AG09319 (cell line): Measurements from ENCODE around the gene SOX1.

Experiments
- DNase-seq: peaks from one replicate; pipeline ENCODE4 v3.0.0-alpha.2; 2010; ENCODE audit warnings: low read depth; ENCODE audit errors: extremely low read depth
- TF ChIP-seq, protein P1 (sequence below): IDR thresholded peaks from 2 replicates; pipeline ENCODE4 v1.5.1; 2011; ENCODE audit warnings: low read depth, mild to moderate bottlenecking, inconsistent platforms, low read length, moderate library complexity

The SOX1 gene

DNA sequence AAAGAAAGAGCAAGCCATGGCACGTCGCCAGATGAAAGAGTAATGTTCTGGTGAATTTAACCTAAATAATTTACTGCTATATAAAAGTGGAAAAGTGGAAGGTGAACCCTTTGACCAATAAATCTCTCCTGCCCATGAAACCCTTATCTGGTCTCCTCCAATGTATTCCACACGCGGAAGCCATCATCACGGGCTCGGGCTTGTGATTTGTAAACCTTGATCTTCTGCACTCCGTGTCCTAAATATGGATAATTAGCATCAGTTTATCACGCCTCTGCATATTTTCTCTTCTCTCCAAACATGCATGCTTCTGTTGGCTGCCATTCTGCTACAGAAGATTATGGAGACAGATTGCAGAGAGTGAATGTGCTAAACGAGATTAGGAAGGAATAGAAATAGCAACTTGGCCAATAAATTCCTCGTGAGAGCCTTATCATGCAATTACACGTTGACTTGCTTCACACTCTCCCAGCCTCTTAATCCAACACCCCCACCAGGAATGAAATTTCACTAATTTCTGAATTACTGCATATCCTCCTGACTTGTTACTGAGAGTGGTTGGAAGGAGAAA, 34.5 kb downstream of the SOX1 start:
- DNase-seq, result no peak
- TF ChIP-seq, protein P1, sequence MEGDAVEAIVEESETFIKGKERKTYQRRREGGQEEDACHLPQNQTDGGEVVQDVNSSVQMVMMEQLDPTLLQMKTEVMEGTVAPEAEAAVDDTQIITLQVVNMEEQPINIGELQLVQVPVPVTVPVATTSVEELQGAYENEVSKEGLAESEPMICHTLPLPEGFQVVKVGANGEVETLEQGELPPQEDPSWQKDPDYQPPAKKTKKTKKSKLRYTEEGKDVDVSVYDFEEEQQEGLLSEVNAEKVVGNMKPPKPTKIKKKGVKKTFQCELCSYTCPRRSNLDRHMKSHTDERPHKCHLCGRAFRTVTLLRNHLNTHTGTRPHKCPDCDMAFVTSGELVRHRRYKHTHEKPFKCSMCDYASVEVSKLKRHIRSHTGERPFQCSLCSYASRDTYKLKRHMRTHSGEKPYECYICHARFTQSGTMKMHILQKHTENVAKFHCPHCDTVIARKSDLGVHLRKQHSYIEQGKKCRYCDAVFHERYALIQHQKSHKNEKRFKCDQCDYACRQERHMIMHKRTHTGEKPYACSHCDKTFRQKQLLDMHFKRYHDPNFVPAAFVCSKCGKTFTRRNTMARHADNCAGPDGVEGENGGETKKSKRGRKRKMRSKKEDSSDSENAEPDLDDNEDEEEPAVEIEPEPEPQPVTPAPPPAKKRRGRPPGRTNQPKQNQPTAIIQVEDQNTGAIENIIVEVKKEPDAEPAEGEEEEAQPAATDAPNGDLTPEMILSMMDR, result no peak

GRCh38 chr13:112102243-112102642, 35.3 kb downstream of the SOX1 start:
- TF ChIP-seq, protein P1, result no peak
- no peak for DNase-seq

GRCh38 chr13:112103260-112103838, 36.4 kb downstream of the SOX1 start:
- TF ChIP-seq, protein P1, result no peak
- DNase-seq, result no peak

- TF ChIP-seq, protein P1, result no peak
- DNase-seq, result no peak
These were observed 37.3 kb downstream of the SOX1 start for GRCh38 chr13:112103961-112104880.

GRCh38 chr13:112104881-112105234, 37.9 kb downstream of the SOX1 start:
- TF ChIP-seq, protein P1, result no peak
- no peak for DNase-seq

DNA sequence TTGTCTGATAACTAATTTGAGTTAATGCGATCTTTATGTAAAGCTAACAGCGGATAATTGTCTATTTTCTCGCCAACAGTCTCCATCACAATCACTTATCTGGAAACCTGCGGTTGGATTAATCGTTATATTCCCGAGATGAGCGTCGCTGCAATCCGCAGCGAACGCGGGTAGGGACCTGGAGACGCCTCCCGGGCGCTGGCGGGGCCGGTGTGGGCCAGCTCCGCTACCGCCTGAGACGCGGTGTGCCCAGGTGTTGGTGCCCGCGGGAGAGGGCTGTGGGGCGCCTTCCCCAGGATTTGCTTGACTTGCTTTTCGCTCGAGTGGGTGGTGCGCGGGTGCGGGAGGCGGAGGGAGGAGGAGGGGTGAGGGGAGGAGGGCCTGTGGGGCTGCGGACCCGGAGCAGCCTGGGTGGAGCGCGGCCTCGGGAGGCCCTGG, 38.3 kb downstream of the SOX1 start:
- TF ChIP-seq, protein P1, result no peak
- no peak for DNase-seq

DNA sequence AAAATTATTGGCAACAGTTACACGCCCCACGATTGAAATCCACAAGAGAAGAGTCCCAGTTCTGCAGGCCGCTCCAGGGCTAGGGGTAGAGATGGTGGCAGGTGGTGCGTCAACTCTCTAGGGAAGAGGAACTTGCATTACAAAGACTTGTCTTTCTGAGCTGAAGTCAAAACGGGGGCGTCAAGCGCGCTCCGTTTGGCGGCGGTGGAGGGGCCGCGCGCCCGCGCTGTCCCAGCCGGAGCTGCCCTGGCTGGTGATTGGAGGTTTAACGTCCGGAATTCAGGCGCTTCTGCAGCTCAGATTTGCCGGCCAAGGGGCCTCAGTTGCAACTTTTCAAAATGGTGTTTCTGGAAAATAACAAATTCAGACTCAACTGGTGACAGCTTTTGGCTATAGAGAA, 38.9 kb downstream of the SOX1 start:
- TF ChIP-seq, protein P1, result no peak
- no peak for DNase-seq
